VCaP (cell line): ENCODE results near the gene BBS1.

Source experiments
- H3K27ac ChIP-seq: fragments of 450-650 bp; 2 replicates; pipeline ENCODE4 v1.5.1; 2017
- TF ChIP-seq, protein P1 (sequence below): fragments of 450-650 bp; conservative IDR thresholded peaks from 2 replicates; pipeline ENCODE4 v1.5.1; 2017; ENCODE audit warnings: mild to moderate bottlenecking, moderate library complexity

BBS1 gene

DNA sequence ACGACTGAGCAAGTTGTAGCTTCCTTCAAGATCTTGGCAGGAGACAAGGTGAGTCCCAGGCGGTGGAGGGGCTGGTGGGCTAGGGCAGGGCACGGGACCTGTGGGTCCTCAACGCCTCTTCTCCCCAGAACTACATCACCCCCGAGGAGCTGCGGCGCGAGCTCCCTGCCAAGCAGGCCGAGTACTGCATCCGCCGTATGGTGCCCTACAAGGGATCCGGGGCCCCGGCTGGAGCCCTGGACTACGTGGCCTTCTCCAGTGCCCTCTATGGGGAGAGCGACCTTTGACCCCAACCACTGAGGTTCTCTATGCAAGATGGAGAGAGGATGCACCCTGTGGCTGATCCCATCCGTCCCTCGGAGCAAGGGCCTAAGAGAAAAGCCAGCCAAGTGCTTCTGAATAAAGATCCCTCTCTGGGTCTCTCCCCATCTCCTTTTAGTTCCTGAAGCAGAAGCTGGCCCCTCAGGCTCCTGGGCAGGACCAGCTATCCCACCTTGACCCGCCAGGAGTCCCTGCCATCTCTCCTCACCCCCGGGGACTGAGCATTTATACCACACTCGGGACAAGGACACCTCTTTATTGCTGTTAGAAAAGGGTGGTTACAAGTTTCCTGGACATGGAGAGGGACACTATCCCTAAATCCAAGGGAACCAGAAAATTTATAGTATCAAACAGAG is 52.6 kb downstream of the BBS1 start:
- TF ChIP-seq, protein P1, sequence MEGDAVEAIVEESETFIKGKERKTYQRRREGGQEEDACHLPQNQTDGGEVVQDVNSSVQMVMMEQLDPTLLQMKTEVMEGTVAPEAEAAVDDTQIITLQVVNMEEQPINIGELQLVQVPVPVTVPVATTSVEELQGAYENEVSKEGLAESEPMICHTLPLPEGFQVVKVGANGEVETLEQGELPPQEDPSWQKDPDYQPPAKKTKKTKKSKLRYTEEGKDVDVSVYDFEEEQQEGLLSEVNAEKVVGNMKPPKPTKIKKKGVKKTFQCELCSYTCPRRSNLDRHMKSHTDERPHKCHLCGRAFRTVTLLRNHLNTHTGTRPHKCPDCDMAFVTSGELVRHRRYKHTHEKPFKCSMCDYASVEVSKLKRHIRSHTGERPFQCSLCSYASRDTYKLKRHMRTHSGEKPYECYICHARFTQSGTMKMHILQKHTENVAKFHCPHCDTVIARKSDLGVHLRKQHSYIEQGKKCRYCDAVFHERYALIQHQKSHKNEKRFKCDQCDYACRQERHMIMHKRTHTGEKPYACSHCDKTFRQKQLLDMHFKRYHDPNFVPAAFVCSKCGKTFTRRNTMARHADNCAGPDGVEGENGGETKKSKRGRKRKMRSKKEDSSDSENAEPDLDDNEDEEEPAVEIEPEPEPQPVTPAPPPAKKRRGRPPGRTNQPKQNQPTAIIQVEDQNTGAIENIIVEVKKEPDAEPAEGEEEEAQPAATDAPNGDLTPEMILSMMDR, result no peak
- no peak overlapping the region for H3K27ac ChIP-seq

GRCh38 chr11:66563832-66564231 is 53.4 kb downstream of the BBS1 start:
- TF ChIP-seq, protein P1, result no peak
- no peak overlapping the region for H3K27ac ChIP-seq

DNA sequence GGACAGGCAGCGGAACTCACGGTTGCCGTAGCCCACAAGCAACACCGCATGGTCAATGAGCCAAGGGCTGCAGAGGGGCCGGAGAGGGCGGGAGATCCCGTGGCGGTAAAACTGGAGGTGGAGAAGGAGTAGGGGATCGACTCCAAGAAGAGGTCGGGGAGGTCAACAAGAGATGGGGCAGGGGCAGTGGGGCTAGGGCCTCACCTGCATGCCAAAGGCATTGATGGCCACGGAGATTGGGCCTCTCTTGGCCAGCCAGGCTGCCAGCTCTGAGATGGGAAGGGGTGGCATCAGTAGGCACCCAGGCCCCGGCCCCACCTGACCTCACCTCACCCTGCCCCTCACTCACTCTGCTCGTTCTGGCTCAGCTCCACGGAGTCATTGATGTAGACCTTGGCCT is 54.1 kb downstream of the BBS1 start:
- no peak overlapping the region for H3K27ac ChIP-seq
- TF ChIP-seq, protein P1, result no peak

DNA sequence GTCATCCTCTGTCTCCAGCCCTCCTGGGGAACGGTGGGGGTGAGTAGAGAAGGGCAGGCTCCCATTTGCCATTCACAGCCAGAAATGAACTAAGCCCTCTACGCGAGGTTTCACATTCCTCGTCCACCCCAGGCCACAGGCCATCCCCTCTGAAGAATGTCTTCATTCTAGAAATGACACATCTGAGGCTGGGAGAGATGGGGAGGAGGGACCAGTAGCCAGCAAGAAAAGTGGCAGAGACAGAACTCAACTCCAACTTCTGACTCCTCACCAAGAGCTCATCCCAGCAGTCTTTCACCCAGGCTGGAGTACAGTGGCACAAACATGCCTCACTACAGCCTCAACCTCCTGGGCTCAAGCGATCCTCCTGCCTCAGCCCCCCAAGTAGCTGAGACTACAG is 54.5 kb downstream of the BBS1 start:
- TF ChIP-seq, protein P1, result no peak
- H3K27ac ChIP-seq, result no peak overlapping the region

DNA sequence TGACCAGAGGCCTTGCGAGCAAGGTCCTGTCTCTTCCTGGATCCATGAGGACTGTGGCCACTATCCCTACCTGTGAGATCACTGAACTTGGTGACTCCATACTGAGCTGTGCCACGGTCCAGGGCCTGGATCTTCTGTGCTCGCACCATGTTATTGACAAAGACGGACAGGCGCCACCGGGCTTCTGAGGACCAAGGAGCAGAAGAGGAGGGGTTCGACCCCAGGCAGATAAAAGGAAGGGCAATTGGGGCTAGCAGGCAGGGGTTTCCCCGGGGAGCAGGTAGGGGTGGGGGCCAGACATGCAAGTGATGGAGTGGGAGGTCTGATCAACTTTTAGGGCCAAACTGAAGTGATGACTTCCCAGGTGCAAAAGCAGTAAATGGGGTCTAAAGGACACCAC is 55.8 kb downstream of the BBS1 start:
- H3K27ac ChIP-seq, result no peak overlapping the region
- TF ChIP-seq, protein P1, result no peak

GRCh38 chr11:66567787-66568123 is 57.3 kb downstream of the BBS1 start:
- TF ChIP-seq, protein P1, result no peak
- peak overlapping the region; percentile 75; the same call in 1 of the 2 replicates for H3K27ac ChIP-seq

DNA sequence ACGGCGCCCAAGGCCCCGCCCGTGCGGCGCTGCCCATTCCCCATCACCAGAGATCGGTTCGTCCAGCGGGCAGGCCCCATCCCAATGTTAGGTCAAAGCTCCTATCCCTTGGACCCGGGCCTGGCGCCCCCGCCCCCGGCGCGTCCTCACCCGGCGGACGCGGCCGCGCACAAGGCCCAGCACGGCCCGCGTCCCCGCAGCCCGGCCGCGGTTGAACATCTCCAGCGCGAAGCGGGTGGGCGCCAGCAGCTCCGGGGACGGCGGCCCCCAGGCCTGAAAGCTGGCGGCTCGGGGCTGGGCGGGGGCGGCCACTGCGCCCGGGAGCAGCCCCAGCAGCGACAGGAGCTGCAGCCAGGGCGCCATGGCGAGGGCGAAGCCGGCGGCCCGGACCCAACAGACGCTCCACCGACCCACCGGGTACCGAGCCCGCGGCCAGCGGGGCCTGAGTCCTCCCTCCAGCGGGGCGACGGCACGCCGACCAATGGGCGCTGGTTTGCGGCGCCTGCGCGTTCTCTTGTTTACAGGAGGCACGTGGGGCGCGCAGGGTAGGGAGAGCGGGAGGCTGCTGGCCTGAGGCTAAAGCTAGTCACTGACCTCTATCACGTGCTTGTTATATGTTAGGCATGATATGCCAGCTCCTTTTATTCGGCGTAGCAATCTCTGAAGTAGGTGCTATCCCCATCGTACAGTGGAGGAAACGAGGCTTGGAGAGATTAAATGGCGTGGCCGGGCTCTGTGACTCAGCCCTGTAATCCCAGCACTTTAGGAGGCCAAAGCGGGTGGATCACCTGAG is 57.9 kb downstream of the BBS1 start, which contains the start of gene CTSF:
Gene CTSF, minus strand, starts transcription at position 483 of the 793 bp plus-strand sequence. Its CDS starts 120 bp downstream, at position 363.
- TF ChIP-seq, protein P1, result no peak
- peak within 1 kb of the TSS; percentile 75; the same call in 1 of the 2 replicates for H3K27ac ChIP-seq
